HAP-1 (cell line): ENCODE data around the gene TTC34.

Experiments
- DNase-seq, 2 experiments: peaks; one replicate each; pipeline ENCODE4 v3.0.0-alpha.2; 2016 to 2020; ENCODE audit warnings: low spot score in 2 of 2
- H3K27me3 ChIP-seq: fragments of 250-450 bp; sonication (Bioruptor Pico); 2 replicates; pipeline ENCODE4 v1.5.1; 2020; ENCODE audit warnings: low read depth, mild to moderate bottlenecking, moderate library complexity
- H3K36me3 ChIP-seq: fragments of 250-450 bp; sonication (Bioruptor Pico); replicated peaks from 2 replicates; pipeline ENCODE4 v1.5.1; 2020; ENCODE audit warnings: mild to moderate bottlenecking
- H3K4me1 ChIP-seq: fragments of 250-450 bp; sonication (Bioruptor Pico); 2 replicates; pipeline ENCODE4 v1.5.1; 2020; ENCODE audit warnings: mild to moderate bottlenecking
- H3K4me3 ChIP-seq: fragments of 250-450 bp; sonication (Bioruptor Pico); 2 replicates; pipeline ENCODE4 v1.5.1; 2020; ENCODE audit warnings: mild to moderate bottlenecking, moderate library complexity
- H3K9me3 ChIP-seq: fragments of 250-450 bp; sonication (Bioruptor Pico); 2 replicates; pipeline ENCODE4 v1.5.1; 2020; ENCODE audit warnings: mild to moderate bottlenecking, moderate library complexity
- in situ Hi-C: fragments of 300-500 bp; cut with MboI; formaldehyde crosslinking; loops from 3 replicates; pipeline ENCODE4 v1.14.3; 2020; ENCODE audit warnings: low sequenced_read_pairs, inconsistent platforms, mixed read lengths

TTC34 gene

GRCh38 chr1:2824999-2825398 is 23.5 kb upstream of the TTC34 start:
- no peaks in the 10 kb centered on the region for H3K4me1 ChIP-seq
- H3K9me3 ChIP-seq: no peaks in the 10 kb centered on the region
- no peak for DNase-seq
- H3K27me3 ChIP-seq: peaks cover 6% of the 10 kb centered on the region
- in situ Hi-C loops: no loop called here
- H3K4me3 ChIP-seq: no peak overlapping the region
- no peaks in the 10 kb centered on the region for H3K36me3 ChIP-seq

- in situ Hi-C loops: no loop called here
- Histone ChIP-seq H3K9me3 (no peaks in the 10 kb centered on the region), H3K4me1 (no peaks in the 10 kb centered on the region), H3K4me3 (no peak overlapping the region), H3K36me3 (no peaks in the 10 kb centered on the region), H3K27me3 (peaks cover 6% of the 10 kb centered on the region)
- DNase-seq: no peak
Measured at GRCh38 chr1:2823921-2824610, 22.6 kb upstream of the TTC34 start.

GRCh38 chr1:2822621-2823145 is 21.2 kb upstream of the TTC34 start:
- Histone ChIP-seq H3K9me3 (no peaks in the 10 kb centered on the region), H3K27me3 (peaks cover 6% of the 10 kb centered on the region), H3K36me3 (no peaks in the 10 kb centered on the region), H3K4me3 (no peak overlapping the region), H3K4me1 (no peaks in the 10 kb centered on the region)
- DNase-seq: no peak
- in situ Hi-C loops: no loop called here

GRCh38 chr1:2821966-2822620 is 20.6 kb upstream of the TTC34 start:
- Histone ChIP-seq H3K4me3 (no peak overlapping the region), H3K36me3 (no peaks in the 10 kb centered on the region), H3K27me3 (peaks cover 6% of the 10 kb centered on the region), H3K9me3 (no peaks in the 10 kb centered on the region), H3K4me1 (no peaks in the 10 kb centered on the region)
- in situ Hi-C loops: no loop called here
- DNase-seq: peak; percentile 11 to 67

GRCh38 chr1:2821373-2821955 is 20.0 kb upstream of the TTC34 start:
- Histone ChIP-seq H3K4me1 (no peaks in the 10 kb centered on the region), H3K27me3 (peaks cover 10% of the 10 kb centered on the region), H3K9me3 (no peaks in the 10 kb centered on the region), H3K36me3 (no peaks in the 10 kb centered on the region), H3K4me3 (no peak overlapping the region)
- no peak for DNase-seq
- in situ Hi-C loops: no loop called here

- H3K4me1 ChIP-seq: no peaks in the 10 kb centered on the region
- H3K9me3 ChIP-seq: no peaks in the 10 kb centered on the region
- H3K4me3 ChIP-seq: no peak overlapping the region
- in situ Hi-C loops: no loop called here
- H3K27me3 ChIP-seq: peaks cover 10% of the 10 kb centered on the region
- DNase-seq: no peak
- H3K36me3 ChIP-seq: no peaks in the 10 kb centered on the region
Measured at GRCh38 chr1:2820731-2821372, 19.4 kb upstream of the TTC34 start.

GRCh38 chr1:2819831-2820730 is 18.6 kb upstream of the TTC34 start:
- Histone ChIP-seq H3K36me3 (no peaks in the 10 kb centered on the region), H3K9me3 (no peaks in the 10 kb centered on the region), H3K4me3 (no peak overlapping the region), H3K4me1 (no peaks in the 10 kb centered on the region), H3K27me3 (peaks cover 10% of the 10 kb centered on the region)
- in situ Hi-C loops: no loop called here
- DNase-seq: no peak

GRCh38 chr1:2819429-2819828 is 17.9 kb upstream of the TTC34 start:
- in situ Hi-C loops: no loop called here
- no peaks in the 10 kb centered on the region for H3K9me3 ChIP-seq
- peaks cover 12% of the 10 kb centered on the region for H3K27me3 ChIP-seq
- no peak for DNase-seq
- no peak overlapping the region for H3K4me3 ChIP-seq
- no peaks in the 10 kb centered on the region for H3K4me1 ChIP-seq
- no peaks in the 10 kb centered on the region for H3K36me3 ChIP-seq

GRCh38 chr1:2817784-2818564 is 16.5 kb upstream of the TTC34 start:
- no peak for DNase-seq
- Histone ChIP-seq H3K36me3 (no peaks in the 10 kb centered on the region), H3K4me3 (no peak overlapping the region), H3K27me3 (peaks cover 6% of the 10 kb centered on the region), H3K9me3 (no peaks in the 10 kb centered on the region), H3K4me1 (no peaks in the 10 kb centered on the region)
- in situ Hi-C loops: no loop called here

- Histone ChIP-seq H3K4me3 (no peak overlapping the region), H3K4me1 (no peaks in the 10 kb centered on the region), H3K9me3 (no peaks in the 10 kb centered on the region), H3K36me3 (no peaks in the 10 kb centered on the region), H3K27me3 (peaks cover 6% of the 10 kb centered on the region)
- in situ Hi-C loops: no loop called here
- DNase-seq: no peak
Measured at GRCh38 chr1:2816786-2817185, 15.3 kb upstream of the TTC34 start.

GRCh38 chr1:2815551-2815950 is 14.1 kb upstream of the TTC34 start:
- no peaks in the 10 kb centered on the region for H3K9me3 ChIP-seq
- H3K36me3 ChIP-seq: no peaks in the 10 kb centered on the region
- in situ Hi-C loops: no loop called here
- no peak for DNase-seq
- peaks cover 6% of the 10 kb centered on the region for H3K27me3 ChIP-seq
- no peak overlapping the region for H3K4me3 ChIP-seq
- no peaks in the 10 kb centered on the region for H3K4me1 ChIP-seq

GRCh38 chr1:2814511-2815075 is 13.1 kb upstream of the TTC34 start:
- no peaks in the 10 kb centered on the region for H3K36me3 ChIP-seq
- no peaks in the 10 kb centered on the region for H3K4me1 ChIP-seq
- DNase-seq: no peak
- peaks cover 6% of the 10 kb centered on the region for H3K27me3 ChIP-seq
- in situ Hi-C loops: no loop called here
- H3K4me3 ChIP-seq: no peak overlapping the region
- H3K9me3 ChIP-seq: no peaks in the 10 kb centered on the region
